HG02610 (cell line): ENCODE results near the gene HIKESHI.

ENCODE experiments used
- ATAC-seq: cut with Tn5 transposase; IDR thresholded peaks from one replicate; pipeline ENCODE4 v1.9.1; 2021; ENCODE audit warnings: mild to moderate bottlenecking, moderate library complexity; ENCODE audit not compliant: unreplicated experiment

Gene HIKESHI

GRCh38 chr11:86374069-86374468 is 72.0 kb downstream of the HIKESHI start:
- no peak for ATAC-seq

- ATAC-seq: no peak
Observed at GRCh38 chr11:86374586-86374985, 72.5 kb downstream of the HIKESHI start, which contains the start of gene CCDC81. TSS of gene CCDC81 (plus strand) at chr11:86374887. CDS start at chr11:86375164, 277 bp downstream.

GRCh38 chr11:86377972-86378371 is 75.9 kb downstream of the HIKESHI start:
- no peak for ATAC-seq

GRCh38 chr11:86380295-86381059 is 78.4 kb downstream of the HIKESHI start:
- ATAC-seq: no peak

- no peak for ATAC-seq
Observed at GRCh38 chr11:86383041-86383955, 81.3 kb downstream of the HIKESHI start.

GRCh38 chr11:86386283-86386682 is 84.2 kb downstream of the HIKESHI start:
- ATAC-seq: no peak

- ATAC-seq: no peak
Observed at GRCh38 chr11:86386746-86387145, 84.7 kb downstream of the HIKESHI start.

GRCh38 chr11:86388198-86388597 is 86.2 kb downstream of the HIKESHI start:
- no peak for ATAC-seq

GRCh38 chr11:86390487-86390886 is 88.4 kb downstream of the HIKESHI start:
- ATAC-seq: no peak

GRCh38 chr11:86395061-86395551 is 93.1 kb downstream of the HIKESHI start:
- no peak for ATAC-seq
